GM13976 (cell line): ENCODE results near the gene GCA.

Source experiments
- DNase-seq: peaks from one replicate; pipeline ENCODE4 v3.0.0; 2012; ENCODE audit warnings: low spot score
- in situ Hi-C: fragments of 300-500 bp; cut with MboI; formaldehyde crosslinking; loops from one replicate; pipeline ENCODE4 v1.12.0; 2022; ENCODE audit warnings: low sequenced_read_pairs, mixed read lengths, inconsistent platforms; ENCODE audit not compliant: unreplicated experiment
- TF ChIP-seq, protein P1 (sequence below): IDR thresholded peaks from 2 replicates; pipeline ENCODE4 v1.5.1; 2012; ENCODE audit warnings: borderline replicate concordance, mild to moderate bottlenecking; ENCODE audit not compliant: insufficient read depth; ENCODE audit errors: extremely low read depth, missing control alignments, control extremely low read depth

GCA gene

DNA sequence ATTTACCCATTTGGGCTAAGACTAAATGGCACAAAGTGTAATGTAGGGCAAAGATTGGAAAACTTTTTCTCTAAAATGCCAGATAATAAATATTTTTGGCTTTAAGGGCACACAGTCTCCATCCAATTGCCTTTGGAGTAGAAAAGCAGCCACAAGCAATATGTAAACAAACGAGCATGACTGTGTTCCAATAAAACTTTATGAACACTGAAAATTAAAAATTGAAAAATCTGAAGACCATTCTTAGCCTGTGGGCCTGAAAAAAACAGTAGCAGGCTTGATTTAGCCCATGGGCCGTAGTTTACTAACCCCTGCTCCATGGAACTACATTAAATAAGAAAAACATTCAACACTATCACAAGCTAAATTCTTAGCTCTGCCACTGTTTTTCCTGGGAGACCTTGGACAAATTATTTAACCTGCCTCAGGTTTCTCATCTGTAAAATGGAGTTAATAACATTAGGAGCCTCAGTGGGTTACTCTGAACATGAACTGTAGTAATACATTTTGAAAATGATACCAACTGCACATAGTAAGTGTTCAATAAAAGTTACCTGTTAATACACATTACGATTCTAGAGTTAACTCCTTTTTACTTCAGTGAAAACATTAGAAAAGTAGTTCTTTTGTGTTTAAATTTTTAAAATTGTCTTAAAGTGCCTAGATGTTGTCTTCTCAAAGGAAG lies 26.7 kb upstream of the GCA start:
- TF ChIP-seq, protein P1, sequence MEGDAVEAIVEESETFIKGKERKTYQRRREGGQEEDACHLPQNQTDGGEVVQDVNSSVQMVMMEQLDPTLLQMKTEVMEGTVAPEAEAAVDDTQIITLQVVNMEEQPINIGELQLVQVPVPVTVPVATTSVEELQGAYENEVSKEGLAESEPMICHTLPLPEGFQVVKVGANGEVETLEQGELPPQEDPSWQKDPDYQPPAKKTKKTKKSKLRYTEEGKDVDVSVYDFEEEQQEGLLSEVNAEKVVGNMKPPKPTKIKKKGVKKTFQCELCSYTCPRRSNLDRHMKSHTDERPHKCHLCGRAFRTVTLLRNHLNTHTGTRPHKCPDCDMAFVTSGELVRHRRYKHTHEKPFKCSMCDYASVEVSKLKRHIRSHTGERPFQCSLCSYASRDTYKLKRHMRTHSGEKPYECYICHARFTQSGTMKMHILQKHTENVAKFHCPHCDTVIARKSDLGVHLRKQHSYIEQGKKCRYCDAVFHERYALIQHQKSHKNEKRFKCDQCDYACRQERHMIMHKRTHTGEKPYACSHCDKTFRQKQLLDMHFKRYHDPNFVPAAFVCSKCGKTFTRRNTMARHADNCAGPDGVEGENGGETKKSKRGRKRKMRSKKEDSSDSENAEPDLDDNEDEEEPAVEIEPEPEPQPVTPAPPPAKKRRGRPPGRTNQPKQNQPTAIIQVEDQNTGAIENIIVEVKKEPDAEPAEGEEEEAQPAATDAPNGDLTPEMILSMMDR: no peak
- in situ Hi-C loops: no loop called here
- DNase-seq: no peak

DNA sequence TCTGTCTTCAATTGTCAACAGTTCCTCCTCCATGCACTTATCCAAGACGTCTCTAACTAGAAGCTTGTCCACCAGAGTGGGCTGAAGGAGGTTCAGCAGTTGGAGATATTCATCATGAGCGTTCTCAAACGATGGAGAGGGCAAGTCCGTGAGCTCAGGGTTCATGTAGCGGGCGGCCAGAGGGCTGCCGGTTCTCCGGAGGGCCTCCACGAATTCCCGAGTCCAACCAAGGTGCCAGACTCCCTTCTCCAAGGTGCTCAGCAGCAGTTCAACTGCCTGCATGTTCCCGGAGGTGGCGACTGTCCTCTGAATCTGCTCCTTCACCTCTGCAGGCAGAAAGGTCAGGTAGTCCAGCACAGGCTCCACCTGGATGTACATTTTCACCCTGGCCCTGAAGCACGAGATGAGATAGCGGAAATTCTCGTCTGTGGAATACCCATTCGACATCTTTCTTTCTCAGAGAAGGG lies 26.0 kb upstream of the GCA start:
- peak; percentile 31 for DNase-seq
- in situ Hi-C loops: no loop called here
- TF ChIP-seq, protein P1: no peak

DNA sequence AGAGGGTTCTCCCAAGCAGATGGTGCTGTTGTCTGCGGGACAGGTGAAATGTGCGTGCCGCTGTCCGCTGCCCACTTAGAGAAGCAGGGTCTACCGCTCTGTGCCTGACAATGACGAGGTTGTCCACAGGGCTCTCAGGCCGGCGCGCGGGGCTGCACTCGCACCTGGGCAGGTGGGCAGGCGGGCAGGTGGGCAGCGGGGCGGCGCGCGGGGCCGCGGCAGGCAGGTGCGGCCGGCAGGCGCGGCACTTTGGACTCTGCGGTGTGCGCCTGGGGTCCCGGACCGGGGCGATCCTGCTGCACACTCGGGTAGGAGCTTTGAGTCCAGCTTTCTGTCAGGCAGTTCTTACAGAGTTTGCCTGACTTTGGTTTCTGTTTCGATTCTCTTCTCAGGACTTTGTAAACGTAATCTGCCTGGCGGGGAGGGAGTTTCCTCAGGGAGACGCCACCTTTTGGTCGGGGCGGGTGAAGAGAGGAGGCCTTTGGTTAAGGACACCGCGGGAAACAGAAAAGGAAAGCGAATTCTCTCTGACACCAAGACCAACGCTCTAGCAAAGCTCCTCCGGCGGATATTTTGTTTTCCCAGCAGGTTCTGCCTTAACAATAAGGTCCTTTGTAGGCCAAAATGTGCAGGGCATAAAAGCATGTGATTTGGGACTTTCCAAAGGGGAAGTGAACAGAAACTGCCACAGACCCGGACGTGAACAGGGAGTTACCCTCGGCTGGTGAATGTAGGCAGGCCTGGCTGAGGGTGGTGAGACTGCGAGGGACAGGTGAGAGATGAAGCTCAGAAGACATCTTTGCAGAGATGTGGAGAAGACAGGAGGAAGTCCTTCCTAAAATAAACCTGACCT lies 25.4 kb upstream of the GCA start, which contains the start of gene IFIH1:
TSS of gene IFIH1 (minus strand) at position 357 of the 853 bp plus-strand sequence. CDS start 377 bp downstream, outside the sequence.
- DNase-seq: peak; percentile 86
- TF ChIP-seq, protein P1: peak; percentile 25
- in situ Hi-C loops: no loop called here

DNA sequence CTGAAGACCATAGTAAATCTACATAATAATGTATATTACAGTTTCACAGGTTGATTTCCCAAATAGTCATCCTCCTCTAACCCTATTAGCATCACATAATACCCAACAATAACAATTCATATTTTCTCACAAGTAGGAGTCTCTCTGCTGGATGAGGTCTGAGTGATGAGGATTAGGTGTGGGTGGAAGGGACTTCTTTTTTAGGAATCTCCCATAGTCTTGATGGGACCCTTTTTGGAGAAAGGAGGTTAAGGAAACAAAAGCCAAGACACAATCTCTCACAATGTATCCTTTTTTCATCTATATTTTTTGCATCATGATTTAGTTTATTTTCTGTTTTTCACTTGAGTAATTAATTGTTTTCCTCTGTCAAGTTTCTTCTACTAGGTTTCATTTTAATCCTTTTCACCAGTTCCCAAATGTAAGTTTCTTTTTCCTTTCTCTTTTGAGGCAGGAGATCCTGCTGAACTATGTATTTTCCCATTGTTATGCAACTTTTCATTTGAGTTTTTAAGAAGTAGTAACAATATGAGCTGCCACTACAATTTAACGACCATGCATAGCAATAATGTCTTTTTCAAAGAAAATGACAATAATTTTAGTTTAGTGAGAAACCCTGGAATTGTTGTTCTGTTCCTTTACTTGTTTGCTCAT lies 22.9 kb upstream of the GCA start:
- in situ Hi-C loops: no loop called here
- TF ChIP-seq, protein P1: no peak
- DNase-seq: no peak

DNA sequence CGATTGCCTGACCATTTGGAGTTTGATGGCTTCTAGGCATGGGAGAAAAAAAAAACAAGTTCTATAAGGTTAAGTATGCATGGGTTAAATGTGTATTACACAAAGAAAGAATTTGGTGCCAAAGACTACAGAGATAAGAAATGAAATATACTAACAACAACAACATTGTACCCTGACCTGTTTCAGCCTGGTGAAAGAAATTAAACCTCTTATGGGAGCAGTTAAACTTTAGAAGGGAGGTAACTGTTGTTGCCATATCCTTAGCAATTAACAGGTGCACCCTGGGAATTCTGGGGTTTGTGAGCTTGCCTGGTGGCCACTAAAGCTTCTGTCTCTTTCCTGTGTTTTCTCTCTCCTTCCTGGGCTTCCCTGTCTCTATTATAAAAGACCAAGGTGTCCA lies 19.0 kb upstream of the GCA start:
- TF ChIP-seq, protein P1: no peak
- no peak for DNase-seq
- in situ Hi-C loops: no loop called here

DNA sequence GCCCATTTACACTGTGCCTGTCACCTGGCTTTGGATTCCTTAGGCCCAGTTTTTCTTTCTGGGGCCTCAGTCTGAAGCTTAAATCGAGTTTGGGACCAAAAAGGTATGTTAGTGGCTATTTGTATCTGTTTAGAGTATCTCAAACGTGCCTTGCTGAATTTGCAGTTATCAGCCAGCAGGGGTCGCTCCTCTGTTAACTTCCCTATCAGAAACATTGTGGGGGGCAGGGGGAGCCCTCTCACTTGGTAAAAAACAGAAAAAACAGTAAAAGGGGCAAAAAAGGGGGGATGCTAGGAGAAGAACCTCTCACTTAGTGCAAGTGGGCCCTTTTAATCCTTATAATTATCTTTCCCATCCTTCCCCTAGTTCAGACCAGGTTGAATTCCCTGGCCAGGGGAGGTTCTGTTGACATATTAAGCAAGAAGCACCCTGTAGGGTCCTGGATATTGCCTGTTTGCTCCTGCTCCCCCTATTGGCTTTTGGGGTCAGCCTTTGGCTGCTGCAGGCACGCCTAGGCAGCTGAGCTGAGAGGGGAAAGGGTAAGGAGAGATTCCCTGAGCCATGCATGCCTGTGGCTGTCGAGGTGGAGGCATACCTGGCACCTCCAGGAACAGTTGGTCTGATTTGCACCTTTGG lies 16.7 kb upstream of the GCA start:
- DNase-seq: no peak
- in situ Hi-C loops: no loop called here
- TF ChIP-seq, protein P1: peak; percentile 30
